GM12891 (cell line): Measurements from ENCODE around the gene SFXN5.

Experiments
- PAX5 ChIP-seq: IDR thresholded peaks from 2 replicates; pipeline ENCODE4 v1.6.1; 2011; ENCODE audit warnings: low read length, moderate library complexity, mild to moderate bottlenecking; ENCODE audit not compliant: insufficient read depth, severe bottlenecking
- POLR2A ChIP-seq: IDR thresholded peaks from 2 replicates; pipeline ENCODE4 v1.6.1; 2011; ENCODE audit warnings: low read depth, low read length, control low read depth
- POLR2AphosphoS5 ChIP-seq: IDR thresholded peaks from 2 replicates; pipeline ENCODE4 v1.6.1; 2011; ENCODE audit warnings: low read depth, low read length, control low read depth
- POU2F2 ChIP-seq: IDR thresholded peaks from 2 replicates; pipeline ENCODE4 v1.6.1; 2011; ENCODE audit warnings: low read depth, mild to moderate bottlenecking, control low read depth, low read length, moderate library complexity
- TAF1 ChIP-seq: IDR thresholded peaks from 2 replicates; pipeline ENCODE4 v1.6.1; 2011; ENCODE audit warnings: low read depth, low read length, control low read depth

DNA sequence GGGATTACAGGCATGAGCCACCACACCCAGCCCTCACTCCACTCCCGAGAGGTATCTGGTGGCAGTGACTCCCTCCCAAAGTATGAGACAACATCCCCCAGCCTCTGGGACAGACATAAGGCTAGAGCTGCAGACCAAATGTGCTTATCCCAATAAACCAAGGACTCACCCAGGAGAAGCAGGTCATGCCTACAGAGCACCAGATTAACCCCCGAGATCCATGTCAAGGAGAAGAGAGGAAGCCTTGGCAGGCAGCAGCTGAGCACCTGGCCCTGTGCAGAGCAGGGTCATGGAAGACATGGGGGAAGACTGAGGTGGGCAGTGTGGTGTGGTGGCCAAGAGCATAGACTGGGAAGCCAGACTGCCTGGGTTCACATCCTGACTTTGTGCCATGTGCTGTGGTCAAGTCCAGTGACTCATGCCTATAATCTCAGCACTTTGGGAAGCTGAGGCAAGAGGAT, 34.0 kb upstream of the SFXN5 start:
- TF ChIP-seq POLR2AphosphoS5 (no peak), POLR2A (no peak), TAF1 (no peak), PAX5 (no peak), POU2F2 (no peak)
